GM12878 (cell line): ENCODE data around the gene CCDC97. TPM values are rescaled to one million over a fixed set of nuclear protein-coding genes. Genes with fewer than 3 reads are reported as not detected.
A peak's percentile ranks its signal among the peaks of the same experiment; 100 is the strongest.

Experiments used
- ATAC-seq: fragments of 200-7000 bp; cut with Tn5 transposase; 3 replicates; pipeline ENCODE4 v1.9.1; 2020; ENCODE audit warnings: mild to moderate bottlenecking, moderate library complexity
- BruUV-seq: library from RNA; stranded (reverse); fragments of 400-500 nt; replicated peaks from 2 replicates; lab custom pipeline; 2021; lab: Mats Ljungman, UMichigan
- CTCF ChIA-PET: fragments of 300-600 bp; sonication (Branson Sonifier 250); formaldehyde crosslinking; extraction: SDS; loops from one replicate; lab custom pipeline; 2021; ENCODE audit warnings: inconsistent platforms; lab: Yijun Ruan, JAX
- POLR2A ChIA-PET: fragments of 350-600 bp; formaldehyde crosslinking; extraction: SDS; loops from one replicate; lab custom pipeline; 2021; ENCODE audit warnings: inconsistent platforms; lab: Charles Lee
- RAD21 ChIA-PET: fragments of 300-600 bp; sonication (Branson Sonifier 250); formaldehyde crosslinking; loops from one replicate; lab custom pipeline; 2023; ENCODE audit warnings: antibody characterized with exemption; ENCODE audit not compliant: unreplicated experiment; lab: Charles Lee
- SMC1A ChIA-PET: fragments of 300-600 bp; sonication (Branson Sonifier 250); formaldehyde crosslinking; loops from one replicate; lab custom pipeline; 2023; ENCODE audit not compliant: unreplicated experiment, uncharacterized antibody; lab: Charles Lee
- DNase-seq: peaks from one replicate; pipeline ENCODE4 v3.0.0-alpha.2; 2011; ENCODE audit warnings: low read depth, low spot score
- FAIRE-seq: peaks from 3 replicates; lab custom pipeline; 2011; peaks lifted over from hg19 to GRCh38; lab: Jason Lieb, UNC
- H2AFZ ChIP-seq: 2 replicates; pipeline ENCODE4 v1.6.0; 2011; ENCODE audit warnings: low read depth, low read length, control low read depth; ENCODE audit not compliant: control insufficient read depth
- H3K27ac ChIP-seq: 2 replicates; pipeline ENCODE4 v1.5.1; 2011; ENCODE audit warnings: control low read depth; ENCODE audit not compliant: control insufficient read depth, insufficient read depth
- H3K27me3 ChIP-seq, 2 experiments: replicated peaks in 1 of 2; 2 replicates each; pipeline versions ENCODE4 v1.6.0 to v1.6.1; 2011; ENCODE audit warnings: low read length in 1 of 2; ENCODE audit not compliant: control insufficient read depth in 2 of 2, insufficient read depth in 2 of 2
- H3K36me3 ChIP-seq, 2 experiments: 2 replicates each; pipeline ENCODE4 v1.5.1; 2011; ENCODE audit warnings: low read length in 1 of 2; ENCODE audit not compliant: control insufficient read depth in 2 of 2, insufficient read depth in 2 of 2
- H3K4me1 ChIP-seq: 2 replicates; pipeline ENCODE4 v1.6.1; 2011; ENCODE audit warnings: mild to moderate bottlenecking, low read length, moderate library complexity, mixed read lengths; ENCODE audit not compliant: control insufficient read depth, insufficient read depth
- H3K4me2 ChIP-seq: 2 replicates; pipeline ENCODE4 v1.6.0; 2011; ENCODE audit warnings: control low read depth; ENCODE audit not compliant: control insufficient read depth, insufficient read depth
- H3K4me3 ChIP-seq: fragments of 200-600 bp; sonication (generic); 2 replicates; pipeline ENCODE4 v1.5.1; 2016
- H3K79me2 ChIP-seq: 2 replicates; pipeline ENCODE4 v1.6.0; 2011; ENCODE audit warnings: low read length; ENCODE audit not compliant: control insufficient read depth, insufficient read depth
- H3K9ac ChIP-seq: 2 replicates; pipeline ENCODE4 v1.8.0; 2011; ENCODE audit warnings: low read length, control low read depth, mixed read lengths; ENCODE audit not compliant: control insufficient read depth, insufficient read depth
- H3K9me3 ChIP-seq: replicated peaks from 3 replicates; pipeline ENCODE4 v1.5.1; 2011; ENCODE audit warnings: mild to moderate bottlenecking, low read length; ENCODE audit not compliant: control insufficient read depth, insufficient read depth
- H4K20me1 ChIP-seq: 2 replicates; pipeline ENCODE4 v1.6.0; 2011; ENCODE audit not compliant: control insufficient read depth, insufficient read depth
- BRCA1 ChIP-seq: IDR thresholded peaks from 2 replicates; pipeline ENCODE4 v1.6.1; 2011; ENCODE audit warnings: low read depth, low read length, improper control_type of control experiment
- PML ChIP-seq: IDR thresholded peaks from 2 replicates; pipeline ENCODE4 v1.6.1; 2012; ENCODE audit warnings: low read length, inconsistent platforms
- SPI1 ChIP-seq: IDR thresholded peaks from 2 replicates; pipeline ENCODE4 v1.6.1; 2011; ENCODE audit warnings: low read depth, mild to moderate bottlenecking, low read length, moderate library complexity, borderline replicate concordance; ENCODE audit not compliant: insufficient read depth
- WGBS: methylation state at CpG from one replicate; pipeline ENCODE4 v1.1.6; 2016; ENCODE audit warnings: low lambda C conversion rate; ENCODE audit not compliant: insufficient replicate concordance, insufficient coverage; ENCODE audit errors: missing lambda C conversion rate; 5-methylcytosine and 5-hydroxymethylcytosine counted together
- in situ Hi-C: fragments of 300-500 bp; cut with MboI; formaldehyde crosslinking; loops from 9 replicates; pipeline ENCODE4 v1.14.3; 2018; ENCODE audit warnings: mixed read lengths
- intact Hi-C: fragments of 100-400 bp; cut with micrococcal nuclease; formaldehyde crosslinking; loops from one replicate; pipeline ENCODE4 v1.14.2; 2022; ENCODE audit not compliant: unreplicated experiment
- polyA plus RNA-seq, 11 experiments: library from polyadenylated mRNA; depleted of rRNA in 4 of 11; unstranded in 6 of 11; stranded (reverse) in 5 of 11; fragments of >200 nt; fragmentation: Nextera tagmentation in 4 of 11; fragmentation: Illumina TruSeq in 1 of 11; extraction: Ambion mirVana in 4 of 11; extraction: Trizol in 1 of 11; gene quantifications; 1 replicate in 1 of 11; 2 replicates in 10 of 11; pipeline versions ENCODE4 v1.2.1 to v1.2.3, GENCODE V29; 2011 to 2016; ENCODE audit warnings: inconsistent platforms in 2 of 11, missing spikeins in 2 of 11, low read depth in 1 of 11
- total RNA-seq, 4 experiments: library from RNA; depleted of rRNA in 3 of 4; stranded (reverse); fragments of >200 nt in 3 of 4; fragmentation: Illumina TruSeq in 1 of 4; extraction: Trizol in 1 of 4; gene quantifications; 2 replicates each; pipeline versions ENCODE4 v1.2.1 to v1.2.3, GENCODE V29; 2013 to 2021

Gene CCDC97
- total and polyA plus RNA-seq, 10 of the 15 experiments (the other 5 are each of a cell fraction or from before 2014, with no cell fraction given) = 1.8 to 34.1 (median 18.8) TPM

DNA sequence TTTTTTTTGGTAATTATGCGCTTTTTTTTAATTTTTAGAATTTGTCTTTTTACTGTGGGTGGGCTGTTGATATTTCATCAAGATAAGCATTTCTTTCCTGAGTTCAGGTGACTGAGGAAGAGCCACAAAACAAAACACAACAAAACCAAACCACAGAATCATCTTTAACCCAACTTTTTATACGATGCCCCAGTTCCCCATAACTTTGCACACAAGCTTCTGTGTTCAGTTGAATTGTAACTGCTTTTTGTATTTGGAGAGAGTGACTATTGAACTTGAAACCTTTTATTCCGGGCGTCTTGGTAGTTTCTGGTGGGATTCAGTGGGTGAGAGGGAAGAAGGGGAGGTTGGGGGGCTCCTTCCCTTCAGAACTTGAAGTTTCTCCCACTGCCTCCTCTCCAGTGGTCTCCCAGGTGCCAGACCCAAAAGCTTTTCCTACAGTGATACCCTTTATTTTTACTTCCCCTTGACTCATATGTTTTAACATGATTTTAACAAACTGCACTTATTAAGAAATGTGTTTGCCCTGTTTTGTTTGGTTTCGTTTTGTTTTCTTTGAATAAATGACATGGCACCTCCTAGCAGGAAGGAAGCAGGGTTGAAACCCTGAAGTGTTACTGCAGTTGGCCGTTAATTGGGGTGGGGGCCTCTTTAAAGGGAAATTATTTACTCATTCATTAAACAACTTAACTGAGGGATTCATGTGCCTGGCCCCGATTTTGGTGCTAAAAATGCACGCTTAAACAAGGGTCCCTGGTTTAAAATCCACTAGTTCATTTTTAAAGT is 2.7 kb upstream of the CCDC97 start:
- Histone ChIP-seq H3K79me2 (peaks cover 31% of the 10 kb centered on the region), H3K9ac (peak overlapping the region; percentile 99), H3K27me3 (no peaks in the 10 kb centered on the region), H4K20me1 (no peaks in the 10 kb centered on the region), H2AFZ (no peak overlapping the region), H3K36me3 (peaks cover 26 to 38% of the 10 kb centered on the region in 2 experiments), H3K27ac (peak overlapping the region; percentile 97), H3K9me3 (no peaks in the 10 kb centered on the region), H3K4me2 (peak overlapping the region; percentile 92), H3K4me1 (peaks cover 50% of the 10 kb centered on the region), H3K4me3 (no peak overlapping the region)
- SMC1A ChIA-PET = interaction anchor here (0.9 to 4.0 kb wide), 5 partner anchors 10 to 103 kb away, joined by 3 to 36 read pairs (median 17); partner anchors contain the start of genes B9D2 and HNRNPUL1
- FAIRE-seq (no peak), DNase-seq (no peak), ATAC-seq (no peak)
- intact Hi-C loops (no loop called here), in situ Hi-C loops (no loop called here)
- TF ChIP-seq SPI1 = peak; percentile 33; the same call in 1 of the 2 replicates
- TF ChIP-seq BRCA1 = no peak
- TF ChIP-seq PML = 0 out of 2 replicates have a peak, but pooled peaks have one; percentile 27
- POLR2A ChIA-PET = interaction anchor here (1.0 to 2.1 kb wide), 4 partner anchors 14 to 103 kb away, joined by 3 to 13 read pairs (median 4); partner anchors contain the start of gene HNRNPUL1
- 29% methylated on average over 8 of the region's 8 CpGs for WGBS
- CTCF ChIA-PET = interaction anchor here (0.6 to 7.2 kb wide), 17 partner anchors 9 to 142 kb away, joined by 3 to 84 read pairs (median 6); partner anchors contain the start of genes B9D2, DMAC2 and HNRNPUL1
- BruUV-seq = TSS peak; percentile 42
- RAD21 ChIA-PET = interaction anchor here (0.6 to 4.8 kb wide), 9 partner anchors 10 to 136 kb away, joined by 3 to 42 read pairs (median 8); partner anchors contain the start of genes B9D2, ERICH4 and HNRNPUL1
